GM21737 (cell line): Measurements from ENCODE around the gene HOXD8.

Experiments used
- ATAC-seq: cut with Tn5 transposase; IDR thresholded peaks from one replicate; pipeline ENCODE4 v1.9.1; 2021; ENCODE audit warnings: mild to moderate bottlenecking, moderate library complexity; ENCODE audit not compliant: unreplicated experiment

HOXD8 gene

GRCh38 chr2:176128982-176129796 is at the start of gene HOXD8:
TSS of gene HOXD8 (plus strand) at chr2:176129705. CDS start at chr2:176130367, 662 bp downstream.
- no peak for ATAC-seq

GRCh38 chr2:176079831-176080539 is 49.5 kb upstream of the HOXD8 start:
- ATAC-seq = no peak

- ATAC-seq = no peak
These were observed 48.7 kb upstream of the HOXD8 start for GRCh38 chr2:176080540-176081375.

GRCh38 chr2:176081376-176081836 is 48.1 kb upstream of the HOXD8 start:
- no peak for ATAC-seq

- no peak for ATAC-seq
These were observed 47.5 kb upstream of the HOXD8 start for GRCh38 chr2:176081837-176082524.

- ATAC-seq = no peak
These were observed 47.0 kb upstream of the HOXD8 start for GRCh38 chr2:176082525-176082823.

- no peak for ATAC-seq
These were observed 46.4 kb upstream of the HOXD8 start for GRCh38 chr2:176082824-176083751.

- ATAC-seq = no peak
These were observed 45.7 kb upstream of the HOXD8 start, which contains the start of gene EVX2 for GRCh38 chr2:176083796-176084261. TSS of gene EVX2 (minus strand) at chr2:176083962. CDS start at chr2:176083776, 186 bp downstream.

GRCh38 chr2:176084611-176085119 is 44.8 kb upstream of the HOXD8 start:
- no peak for ATAC-seq

GRCh38 chr2:176085120-176085788 is 44.3 kb upstream of the HOXD8 start:
- no peak for ATAC-seq

- ATAC-seq = no peak
These were observed 43.4 kb upstream of the HOXD8 start for GRCh38 chr2:176085861-176086771.

GRCh38 chr2:176087330-176088047 is 42.0 kb upstream of the HOXD8 start:
- no peak for ATAC-seq

GRCh38 chr2:176088048-176088936 is 41.2 kb upstream of the HOXD8 start:
- ATAC-seq = no peak

- ATAC-seq = no peak
These were observed 40.3 kb upstream of the HOXD8 start for GRCh38 chr2:176088937-176089842.

GRCh38 chr2:176089843-176090395 is 39.6 kb upstream of the HOXD8 start:
- ATAC-seq = no peak
